ENCODE data around the gene UBTF. TPM values are rescaled to one million over a fixed set of nuclear protein-coding genes. Genes with fewer than 3 reads are reported as not detected.
A peak's percentile ranks its signal among the peaks of the same experiment; 100 is the strongest.
"Not testable (repeated sequence)": the region's sequence is repeated elsewhere in the genome, so short reads cannot be mapped to it uniquely, and the experiment has no call there.

The UBTF gene
- total RNA-seq, 1 donor from 2014 or later, result 51.7 TPM

GRCh38 chr17:44247440-44247841 is 28.0 kb upstream of the UBTF start:
- H3K9ac ChIP-seq (ENCODE audit: low read depth in 1 of 3, low read length in 3 of 3), result peak overlapping the region in 2 of 3 donors; percentile 65 to 76
- peaks cover 29 to 32% (median 32%) of the 10 kb centered on the region in 3 donors for H3K4me1 ChIP-seq (ENCODE audit: control insufficient read depth in 3 of 3, insufficient read depth in 3 of 3, low read length in 3 of 3)
- peak overlapping the region; percentile 1 for H3K27ac ChIP-seq (ENCODE audit: low read depth, low read length)
- H3K9me3 ChIP-seq (ENCODE audit: control insufficient read depth in 3 of 3, low read length in 3 of 3), result no peaks in the 10 kb centered on the region
- H3K36me3 ChIP-seq (ENCODE audit: control insufficient read depth in 3 of 3, insufficient read depth in 3 of 3, low read length in 3 of 3), result no peaks in the 10 kb centered on the region
- no peaks in the 10 kb centered on the region for H3K27me3 ChIP-seq (ENCODE audit: control insufficient read depth in 3 of 3, insufficient read depth in 3 of 3, low read length in 3 of 3)
- peak overlapping the region; percentile 32 to 58 (median 56) for H3K4me3 ChIP-seq (ENCODE audit: low read length in 3 of 3)

- Histone ChIP-seq H3K4me1 (ENCODE audit: control insufficient read depth in 3 of 3, insufficient read depth in 3 of 3, low read length in 3 of 3) (peaks cover 6 to 7% (median 7%) of the 10 kb centered on the region in 3 donors), H3K36me3 (ENCODE audit: control insufficient read depth in 3 of 3, insufficient read depth in 3 of 3, low read length in 3 of 3) (no peaks in the 10 kb centered on the region), H3K9ac (ENCODE audit: low read depth in 1 of 3, low read length in 3 of 3) (no peak overlapping the region), H3K27ac (ENCODE audit: low read depth, low read length) (no peak overlapping the region), H3K4me3 (ENCODE audit: low read length in 3 of 3) (no peak overlapping the region), H3K27me3 (ENCODE audit: control insufficient read depth in 3 of 3, insufficient read depth in 3 of 3, low read length in 3 of 3) (no peaks in the 10 kb centered on the region), H3K9me3 (ENCODE audit: control insufficient read depth in 3 of 3, low read length in 3 of 3) (no peaks in the 10 kb centered on the region)
These were observed 21.7 kb upstream of the UBTF start for GRCh38 chr17:44241106-44241624.

- H3K9me3 ChIP-seq (ENCODE audit: control insufficient read depth in 3 of 3, low read length in 3 of 3); H3K9ac ChIP-seq (ENCODE audit: low read depth in 1 of 3, low read length in 3 of 3); H3K27me3 ChIP-seq (ENCODE audit: control insufficient read depth in 3 of 3, insufficient read depth in 3 of 3, low read length in 3 of 3); H3K27ac ChIP-seq (ENCODE audit: low read depth, low read length); H3K4me3 ChIP-seq (ENCODE audit: low read length in 3 of 3); H3K36me3 ChIP-seq (ENCODE audit: control insufficient read depth in 3 of 3, insufficient read depth in 3 of 3, low read length in 3 of 3); H3K4me1 ChIP-seq (ENCODE audit: control insufficient read depth in 3 of 3, insufficient read depth in 3 of 3, low read length in 3 of 3): not testable (repeated sequence)
These were observed 18.4 kb upstream of the UBTF start for GRCh38 chr17:44237886-44238285.

GRCh38 chr17:44236444-44236991 is 17.0 kb upstream of the UBTF start:
- H3K27me3 ChIP-seq (ENCODE audit: control insufficient read depth in 3 of 3, insufficient read depth in 3 of 3, low read length in 3 of 3), result no peaks in the 10 kb centered on the region
- no peak overlapping the region for H3K9ac ChIP-seq (ENCODE audit: low read depth in 1 of 3, low read length in 3 of 3)
- no peak overlapping the region for H3K27ac ChIP-seq (ENCODE audit: low read depth, low read length)
- H3K9me3 ChIP-seq (ENCODE audit: control insufficient read depth in 3 of 3, low read length in 3 of 3), result no peaks in the 10 kb centered on the region
- H3K4me3 ChIP-seq (ENCODE audit: low read length in 3 of 3), result no peak overlapping the region
- H3K4me1 ChIP-seq (ENCODE audit: control insufficient read depth in 3 of 3, insufficient read depth in 3 of 3, low read length in 3 of 3), result peaks cover 0 to 6% (median 0%) of the 10 kb centered on the region in 3 donors
- no peaks in the 10 kb centered on the region for H3K36me3 ChIP-seq (ENCODE audit: control insufficient read depth in 3 of 3, insufficient read depth in 3 of 3, low read length in 3 of 3)

GRCh38 chr17:44235583-44235936 is 16.1 kb upstream of the UBTF start:
- Histone ChIP-seq H3K4me1 (ENCODE audit: control insufficient read depth in 3 of 3, insufficient read depth in 3 of 3, low read length in 3 of 3) (peaks cover 0 to 6% (median 0%) of the 10 kb centered on the region in 3 donors), H3K9me3 (ENCODE audit: control insufficient read depth in 3 of 3, low read length in 3 of 3) (no peaks in the 10 kb centered on the region), H3K27me3 (ENCODE audit: control insufficient read depth in 3 of 3, insufficient read depth in 3 of 3, low read length in 3 of 3) (no peaks in the 10 kb centered on the region), H3K27ac (ENCODE audit: low read depth, low read length) (no peak overlapping the region), H3K9ac (ENCODE audit: low read depth in 1 of 3, low read length in 3 of 3) (no peak overlapping the region), H3K4me3 (ENCODE audit: low read length in 3 of 3) (no peak overlapping the region), H3K36me3 (ENCODE audit: control insufficient read depth in 3 of 3, insufficient read depth in 3 of 3, low read length in 3 of 3) (no peaks in the 10 kb centered on the region)

GRCh38 chr17:44233582-44233981 is 14.1 kb upstream of the UBTF start:
- no peaks in the 10 kb centered on the region for H3K9me3 ChIP-seq (ENCODE audit: control insufficient read depth in 3 of 3, low read length in 3 of 3)
- H3K9ac ChIP-seq (ENCODE audit: low read depth in 1 of 3, low read length in 3 of 3), result no peak overlapping the region
- no peak overlapping the region for H3K27ac ChIP-seq (ENCODE audit: low read depth, low read length)
- no peak overlapping the region for H3K4me3 ChIP-seq (ENCODE audit: low read length in 3 of 3)
- no peaks in the 10 kb centered on the region for H3K36me3 ChIP-seq (ENCODE audit: control insufficient read depth in 3 of 3, insufficient read depth in 3 of 3, low read length in 3 of 3)
- H3K4me1 ChIP-seq (ENCODE audit: control insufficient read depth in 3 of 3, insufficient read depth in 3 of 3, low read length in 3 of 3), result peaks cover 4 to 7% (median 6%) of the 10 kb centered on the region in 3 donors
- H3K27me3 ChIP-seq (ENCODE audit: control insufficient read depth in 3 of 3, insufficient read depth in 3 of 3, low read length in 3 of 3), result no peaks in the 10 kb centered on the region

- H3K4me1 ChIP-seq (ENCODE audit: control insufficient read depth in 3 of 3, insufficient read depth in 3 of 3, low read length in 3 of 3), result peaks cover 4 to 7% (median 6%) of the 10 kb centered on the region in 3 donors
- no peaks in the 10 kb centered on the region for H3K36me3 ChIP-seq (ENCODE audit: control insufficient read depth in 3 of 3, insufficient read depth in 3 of 3, low read length in 3 of 3)
- H3K9me3 ChIP-seq (ENCODE audit: control insufficient read depth in 3 of 3, low read length in 3 of 3), result no peaks in the 10 kb centered on the region
- no peak overlapping the region for H3K4me3 ChIP-seq (ENCODE audit: low read length in 3 of 3)
- H3K27ac ChIP-seq (ENCODE audit: low read depth, low read length), result no peak overlapping the region
- H3K9ac ChIP-seq (ENCODE audit: low read depth in 1 of 3, low read length in 3 of 3), result no peak overlapping the region
- H3K27me3 ChIP-seq (ENCODE audit: control insufficient read depth in 3 of 3, insufficient read depth in 3 of 3, low read length in 3 of 3), result no peaks in the 10 kb centered on the region
These were observed 12.6 kb upstream of the UBTF start for GRCh38 chr17:44232061-44232460.

GRCh38 chr17:44230140-44230539 is 10.7 kb upstream of the UBTF start:
- no peaks in the 10 kb centered on the region for H3K9me3 ChIP-seq (ENCODE audit: control insufficient read depth in 3 of 3, low read length in 3 of 3)
- no peak overlapping the region for H3K4me3 ChIP-seq (ENCODE audit: low read length in 3 of 3)
- H3K27ac ChIP-seq (ENCODE audit: low read depth, low read length), result no peak overlapping the region
- H3K4me1 ChIP-seq (ENCODE audit: control insufficient read depth in 3 of 3, insufficient read depth in 3 of 3, low read length in 3 of 3), result peaks cover 4 to 7% (median 5%) of the 10 kb centered on the region in 3 donors
- H3K36me3 ChIP-seq (ENCODE audit: control insufficient read depth in 3 of 3, insufficient read depth in 3 of 3, low read length in 3 of 3), result no peaks in the 10 kb centered on the region
- H3K9ac ChIP-seq (ENCODE audit: low read depth in 1 of 3, low read length in 3 of 3), result no peak overlapping the region
- no peaks in the 10 kb centered on the region for H3K27me3 ChIP-seq (ENCODE audit: control insufficient read depth in 3 of 3, insufficient read depth in 3 of 3, low read length in 3 of 3)

GRCh38 chr17:44229090-44229489 is 9.6 kb upstream of the UBTF start:
- no peak overlapping the region for H3K4me3 ChIP-seq (ENCODE audit: low read length in 3 of 3)
- H3K9ac ChIP-seq (ENCODE audit: low read depth in 1 of 3, low read length in 3 of 3), result no peak overlapping the region
- H3K36me3 ChIP-seq (ENCODE audit: control insufficient read depth in 3 of 3, insufficient read depth in 3 of 3, low read length in 3 of 3), result no peaks in the 10 kb centered on the region
- H3K27ac ChIP-seq (ENCODE audit: low read depth, low read length), result no peak overlapping the region
- no peaks in the 10 kb centered on the region for H3K9me3 ChIP-seq (ENCODE audit: control insufficient read depth in 3 of 3, low read length in 3 of 3)
- peaks cover under 1 to 9% (median 4%) of the 10 kb centered on the region in 3 donors for H3K4me1 ChIP-seq (ENCODE audit: control insufficient read depth in 3 of 3, insufficient read depth in 3 of 3, low read length in 3 of 3)
- H3K27me3 ChIP-seq (ENCODE audit: control insufficient read depth in 3 of 3, insufficient read depth in 3 of 3, low read length in 3 of 3), result no peaks in the 10 kb centered on the region

GRCh38 chr17:44223541-44224071 is 4.1 kb upstream of the UBTF start:
- Histone ChIP-seq H3K9me3 (ENCODE audit: control insufficient read depth in 3 of 3, low read length in 3 of 3) (no peaks in the 10 kb centered on the region), H3K27ac (ENCODE audit: low read depth, low read length) (peak overlapping the region; percentile 49), H3K4me1 (ENCODE audit: control insufficient read depth in 3 of 3, insufficient read depth in 3 of 3, low read length in 3 of 3) (peaks cover 20 to 22% (median 21%) of the 10 kb centered on the region in 3 donors), H3K4me3 (ENCODE audit: low read length in 3 of 3) (no peak overlapping the region), H3K9ac (ENCODE audit: low read depth in 1 of 3, low read length in 3 of 3) (peak overlapping the region; percentile 9 to 96 (median 27)), H3K27me3 (ENCODE audit: control insufficient read depth in 3 of 3, insufficient read depth in 3 of 3, low read length in 3 of 3) (no peaks in the 10 kb centered on the region), H3K36me3 (ENCODE audit: control insufficient read depth in 3 of 3, insufficient read depth in 3 of 3, low read length in 3 of 3) (no peaks in the 10 kb centered on the region)
